HG03064 (cell line): Measurements from ENCODE around the gene STK11.

Experiments
- ATAC-seq: cut with Tn5 transposase; IDR thresholded peaks from one replicate; pipeline ENCODE4 v1.9.1; 2021; ENCODE audit warnings: low read depth; ENCODE audit not compliant: unreplicated experiment

Gene STK11

DNA sequence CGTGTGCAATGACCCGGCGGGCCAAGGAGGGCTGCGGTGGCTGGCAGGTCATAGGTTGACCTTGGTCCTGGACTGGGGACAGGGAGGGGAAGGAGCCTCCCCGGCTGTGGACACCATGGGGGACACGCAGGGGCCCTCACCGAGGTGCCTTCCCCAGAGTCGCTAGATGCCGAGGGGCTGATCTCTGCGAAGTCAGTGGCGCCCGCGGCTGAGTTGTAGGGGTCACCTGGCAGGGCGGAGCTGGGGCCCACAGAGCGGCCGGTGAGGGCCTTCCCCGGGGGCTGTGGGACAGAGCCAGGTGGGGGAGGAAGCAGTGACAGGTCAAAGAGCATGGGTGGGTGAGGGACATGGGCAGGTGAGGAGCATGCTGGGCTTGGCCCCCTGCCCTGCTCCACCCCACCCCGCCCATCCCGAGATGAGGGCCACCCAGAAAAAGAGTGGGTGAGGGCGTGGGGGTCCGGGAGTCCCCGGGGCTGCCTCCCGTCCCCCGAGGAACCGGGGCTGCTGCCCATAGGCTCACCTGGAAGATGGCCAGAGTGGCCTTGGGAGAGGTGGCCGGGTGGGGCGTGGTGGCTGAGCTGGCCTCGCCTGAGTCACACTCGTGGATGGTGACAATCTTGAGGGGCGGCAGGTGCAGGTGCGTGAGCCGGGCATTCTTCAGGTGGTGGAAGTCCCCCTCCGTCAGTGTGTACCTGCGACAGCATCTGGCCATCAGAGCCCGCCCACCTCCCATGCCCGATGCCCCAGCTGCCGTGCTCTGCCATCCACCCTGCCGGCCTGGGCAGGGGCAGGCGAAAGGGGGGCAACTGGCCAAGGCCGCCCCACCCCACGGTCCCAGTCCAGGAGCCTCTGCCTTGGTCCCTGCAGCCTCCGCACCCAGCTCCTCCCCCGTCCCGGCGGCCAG is 28.7 kb downstream of the STK11 start:
- ATAC-seq: no peak

DNA sequence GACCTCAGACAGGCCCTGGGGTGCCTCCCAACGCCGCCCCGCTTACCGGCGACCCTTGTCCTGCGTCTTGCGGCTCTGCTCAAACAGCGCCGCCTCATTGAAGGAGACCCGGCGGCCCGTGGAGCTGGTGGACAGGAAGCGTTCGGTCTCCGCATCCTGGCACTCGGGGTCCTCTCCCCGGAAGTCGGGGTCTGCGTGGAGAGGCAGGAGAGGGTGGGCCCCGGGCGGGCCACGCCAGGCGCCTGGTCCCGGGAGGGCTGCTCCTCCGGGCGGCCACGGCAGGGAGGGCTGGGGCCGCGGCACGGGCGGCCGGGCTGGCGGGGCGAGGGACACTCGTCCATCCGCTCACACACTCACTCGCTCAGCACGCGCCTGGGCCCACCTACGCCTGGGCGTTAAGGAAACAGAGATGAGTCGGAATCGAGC is 29.4 kb downstream of the STK11 start:
- no peak for ATAC-seq

DNA sequence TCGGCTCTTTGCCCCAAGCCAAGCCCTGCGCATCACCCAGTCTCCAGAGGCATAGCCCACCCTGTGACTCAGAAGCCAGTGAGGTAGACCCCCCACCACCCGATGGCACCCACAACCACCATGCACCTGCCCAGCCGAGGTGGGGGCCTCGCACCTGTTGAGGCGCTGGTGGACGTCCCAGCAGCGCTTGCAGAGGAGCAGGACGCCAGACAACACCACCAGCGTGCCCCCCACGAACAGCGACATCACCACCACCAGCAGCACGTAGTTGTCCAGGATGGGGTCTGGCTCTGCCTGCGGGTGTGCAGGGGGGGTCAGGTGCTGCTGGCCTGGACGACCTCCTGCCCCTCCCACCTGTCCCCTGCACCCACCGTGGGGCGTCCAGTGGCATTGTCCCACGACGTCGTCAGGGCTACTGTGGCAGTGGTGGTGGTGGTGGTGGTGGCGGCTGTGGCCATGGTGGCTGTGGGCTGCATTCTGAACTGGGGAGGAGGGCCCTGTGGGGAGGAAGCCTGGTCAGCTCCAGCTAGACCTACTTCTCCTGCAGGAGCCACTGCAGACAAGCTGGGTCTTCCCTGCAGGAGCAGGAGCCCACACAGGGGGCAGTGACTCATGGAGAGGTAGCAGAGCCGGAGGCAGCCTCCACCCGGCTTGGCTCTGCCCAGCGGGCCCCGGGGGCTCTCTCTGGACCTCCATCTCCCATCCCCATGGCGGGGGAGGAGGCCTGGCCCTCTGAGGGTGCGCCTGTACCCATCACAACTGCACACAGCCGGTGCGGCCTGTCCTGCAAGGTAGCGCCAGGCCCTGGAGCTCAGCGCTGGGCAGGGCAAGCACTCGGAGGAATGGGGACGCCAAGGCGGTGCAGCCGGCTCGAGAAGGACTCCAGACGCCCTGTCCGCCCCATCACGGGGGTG is 30.3 kb downstream of the STK11 start:
- ATAC-seq: no peak

DNA sequence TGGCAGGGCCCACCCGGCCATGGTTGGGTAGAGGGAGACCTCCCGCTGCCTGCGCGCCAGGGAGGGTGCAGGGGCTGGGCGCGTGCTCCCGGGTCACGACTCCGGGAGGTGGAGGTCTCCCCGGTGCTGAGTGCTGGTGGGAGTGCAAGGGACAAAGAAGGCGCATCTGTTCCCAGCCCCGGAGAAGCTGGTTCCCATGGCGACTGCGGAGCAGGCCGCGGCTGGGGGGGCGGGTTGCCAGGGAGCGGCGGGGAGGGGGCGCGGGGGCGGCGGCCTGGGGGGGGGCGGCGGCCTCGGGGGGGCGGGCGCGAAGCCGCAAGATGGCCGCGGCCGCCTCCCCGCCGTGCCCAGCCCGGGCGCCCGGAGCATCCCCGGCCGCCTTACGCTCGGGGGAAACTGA is 31.0 kb downstream of the STK11 start:
- ATAC-seq: no peak

DNA sequence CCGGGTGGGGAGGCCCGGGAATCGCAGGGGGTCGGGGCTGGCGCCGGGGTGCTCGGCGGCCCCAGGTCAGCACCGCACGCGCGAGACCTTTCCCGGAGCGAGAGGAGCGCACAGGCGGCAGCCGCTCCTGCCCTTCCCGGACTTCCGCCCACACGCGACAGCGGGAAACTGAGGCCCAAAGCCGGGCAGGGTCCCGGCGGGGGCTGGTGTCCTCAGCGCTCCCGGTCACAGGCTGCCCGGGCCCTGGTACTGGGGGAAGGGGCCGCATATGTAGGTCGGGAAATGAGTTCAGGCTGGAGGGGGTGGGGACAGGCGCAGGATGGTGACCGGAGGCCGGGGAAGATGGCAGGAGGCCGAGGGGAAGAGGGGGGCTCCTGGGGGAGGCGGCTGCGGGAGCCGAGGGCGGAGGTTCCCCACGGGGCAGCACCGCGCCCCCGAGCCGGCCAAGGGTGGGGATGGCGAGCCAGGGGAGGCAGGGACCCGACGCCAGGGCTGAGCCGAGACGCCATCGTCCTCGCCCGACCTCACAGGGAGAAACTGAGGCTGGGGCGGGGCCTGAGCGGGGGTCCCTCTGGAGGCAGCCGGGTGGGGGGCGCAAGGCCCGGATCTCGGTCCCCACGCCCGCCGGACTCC is 31.6 kb downstream of the STK11 start:
- no peak for ATAC-seq

DNA sequence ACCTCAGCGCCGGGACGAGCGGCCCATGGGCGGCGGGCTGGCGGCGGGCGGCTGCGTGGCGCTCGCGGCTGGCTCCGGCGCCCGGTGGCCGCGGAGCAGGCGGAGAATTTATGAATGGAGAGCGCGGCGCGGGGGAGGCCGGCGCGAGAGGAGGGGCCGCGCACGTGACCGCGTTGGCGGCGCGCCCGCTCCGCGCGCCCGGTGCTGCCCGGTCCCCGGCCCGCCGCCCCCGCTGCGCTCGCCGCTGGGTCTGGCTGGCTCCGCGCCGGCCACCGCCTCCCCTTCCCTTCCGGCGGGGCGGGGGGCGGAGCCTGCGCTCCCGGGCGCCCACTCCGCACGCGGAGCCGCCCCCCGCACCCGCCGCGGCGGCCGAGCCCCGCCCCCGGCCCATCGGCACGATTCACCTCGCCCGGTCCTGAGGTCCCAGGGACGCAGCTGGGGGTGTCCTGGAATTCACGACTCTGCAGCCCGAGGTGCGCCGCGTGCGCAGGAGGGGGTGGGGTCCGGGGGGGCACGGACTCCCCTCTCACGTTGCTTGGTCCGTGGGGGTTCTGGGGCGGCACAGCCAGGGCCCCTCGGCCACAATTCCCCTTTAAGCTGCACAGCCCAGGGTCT is 32.3 kb downstream of the STK11 start, which contains the start of gene CBARP:
Gene CBARP, minus strand, starts transcription at position 252 of the 615 bp plus-strand sequence. CDS start 1,905 bp downstream, outside the sequence.
- ATAC-seq: no peak

DNA sequence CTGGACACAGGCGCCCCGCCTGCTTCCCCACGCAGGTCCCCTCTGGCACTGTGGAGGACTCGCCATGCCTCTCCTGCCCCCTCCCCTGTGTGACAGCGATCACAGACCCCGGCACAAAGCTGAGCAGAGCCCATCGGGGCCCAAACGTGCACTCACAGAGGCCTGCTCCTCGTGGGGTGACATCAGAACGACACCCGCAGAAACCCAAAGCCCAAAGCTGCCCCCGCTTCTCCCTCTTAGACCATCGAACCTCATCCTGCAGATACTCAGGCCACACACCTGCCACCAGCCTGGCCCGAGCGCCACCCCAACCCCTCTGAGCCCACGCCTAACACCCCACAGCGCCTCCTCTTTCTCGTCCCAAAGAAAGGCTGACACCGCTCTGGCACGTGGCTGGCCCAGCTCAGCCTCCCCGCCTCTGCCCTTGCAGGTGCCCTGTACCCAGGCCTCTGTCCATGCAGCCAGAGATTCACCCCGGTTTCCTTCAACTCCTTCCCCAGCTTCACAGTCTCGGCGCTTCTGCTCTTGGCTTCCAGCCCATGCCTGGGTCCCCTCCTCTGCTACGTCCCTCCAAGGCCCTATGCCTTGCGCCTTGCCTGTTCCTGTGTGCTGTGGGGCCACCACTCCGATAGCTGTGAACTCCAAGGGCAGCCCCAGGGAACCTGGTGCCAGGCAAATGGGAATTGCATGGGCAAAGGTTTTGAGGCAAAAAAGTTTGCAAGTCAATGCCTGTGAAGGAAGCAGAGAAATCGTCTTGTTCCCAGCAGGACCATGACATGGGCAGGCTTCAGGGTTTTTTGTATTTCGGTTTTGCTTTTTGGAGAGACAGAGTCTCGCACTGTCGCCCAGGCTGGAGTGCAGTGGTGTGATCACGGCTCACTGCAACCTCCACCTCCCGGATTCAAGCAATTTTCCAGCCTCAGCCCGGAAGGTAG is 33.1 kb downstream of the STK11 start:
- no peak for ATAC-seq

DNA sequence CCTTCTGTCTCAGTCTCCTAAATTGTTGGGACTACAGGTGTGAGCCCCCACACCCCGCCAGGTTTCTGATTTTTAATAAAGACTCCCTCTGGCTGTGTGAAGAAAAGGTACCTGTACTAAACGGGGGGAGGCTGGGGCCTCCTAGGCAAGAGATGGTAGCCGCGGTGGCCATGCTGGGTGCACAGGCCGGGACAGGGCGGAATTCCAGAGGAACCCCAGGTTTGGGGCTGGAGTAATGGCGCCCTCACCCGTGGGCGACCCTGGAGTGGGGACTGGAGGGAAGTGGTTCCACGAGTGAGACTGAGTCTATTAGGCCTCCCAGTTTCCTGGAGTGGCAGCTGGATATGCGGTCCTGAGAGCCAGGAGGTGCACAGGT is 33.8 kb downstream of the STK11 start:
- no peak for ATAC-seq

DNA sequence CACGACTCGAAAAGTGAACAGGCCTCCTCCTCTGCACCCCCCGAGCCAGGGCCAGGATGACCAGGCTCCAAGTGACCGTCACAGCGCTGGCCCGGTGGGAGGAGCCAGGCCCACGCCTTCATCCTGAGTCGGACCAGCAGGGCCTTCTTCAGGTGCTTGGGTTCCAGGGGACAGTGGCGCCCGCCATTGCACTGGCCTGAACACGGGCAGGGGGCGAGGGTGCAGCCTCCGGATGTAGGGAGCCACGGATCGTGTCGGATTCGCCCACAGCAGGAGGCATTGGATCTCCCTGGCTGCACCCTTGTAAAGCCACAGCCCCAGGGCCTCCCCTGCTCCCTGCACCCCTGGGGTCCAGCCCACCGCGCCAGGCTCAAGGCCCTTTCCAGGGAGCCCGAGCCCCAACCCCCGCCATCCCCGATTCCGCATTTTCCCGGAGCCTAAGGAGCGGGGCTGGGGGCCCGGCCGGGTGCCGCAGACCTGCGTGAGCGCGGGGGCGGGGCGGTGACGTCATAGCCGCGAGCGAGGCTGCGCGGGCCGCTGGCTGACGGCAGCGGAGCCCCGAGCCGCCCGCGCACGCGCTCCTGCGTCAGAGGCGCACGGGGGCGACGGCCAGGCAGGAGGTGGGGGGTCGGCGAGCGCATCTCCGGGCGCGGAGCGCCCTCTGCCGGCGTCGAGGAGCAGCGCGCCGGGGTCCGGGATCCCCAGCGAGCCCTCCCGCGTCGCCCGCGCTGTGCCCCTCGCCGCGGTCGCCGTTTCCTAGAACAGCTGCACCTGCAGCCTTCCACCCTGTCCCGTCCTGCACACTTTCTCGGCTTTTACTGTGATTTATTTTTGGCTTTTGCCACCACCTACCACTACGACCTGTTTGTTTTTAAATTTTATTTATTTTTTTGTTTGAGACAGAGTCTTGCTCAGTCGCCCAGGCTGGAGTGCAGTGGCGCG is 34.5 kb downstream of the STK11 start:
- ATAC-seq: no peak

DNA sequence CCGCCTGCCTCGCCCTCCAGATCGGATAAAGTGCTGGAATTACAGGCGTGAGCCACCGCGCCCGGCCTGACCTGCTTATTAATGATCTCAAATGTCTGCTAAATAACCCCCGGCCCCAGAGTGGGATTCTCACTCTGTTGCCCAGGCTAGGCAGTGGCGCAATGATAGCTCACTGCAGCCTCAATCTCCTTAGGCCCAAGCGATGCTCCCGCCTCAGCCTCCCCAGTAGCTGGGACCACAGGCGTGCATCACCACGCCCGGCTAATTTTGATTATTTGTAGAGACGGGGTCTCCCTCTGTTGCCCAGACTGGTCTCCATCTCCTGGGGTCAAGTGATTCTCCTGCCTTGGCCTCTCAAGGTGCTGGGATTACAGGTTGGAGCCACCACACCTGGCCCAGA is 35.3 kb downstream of the STK11 start:
- ATAC-seq: no peak

DNA sequence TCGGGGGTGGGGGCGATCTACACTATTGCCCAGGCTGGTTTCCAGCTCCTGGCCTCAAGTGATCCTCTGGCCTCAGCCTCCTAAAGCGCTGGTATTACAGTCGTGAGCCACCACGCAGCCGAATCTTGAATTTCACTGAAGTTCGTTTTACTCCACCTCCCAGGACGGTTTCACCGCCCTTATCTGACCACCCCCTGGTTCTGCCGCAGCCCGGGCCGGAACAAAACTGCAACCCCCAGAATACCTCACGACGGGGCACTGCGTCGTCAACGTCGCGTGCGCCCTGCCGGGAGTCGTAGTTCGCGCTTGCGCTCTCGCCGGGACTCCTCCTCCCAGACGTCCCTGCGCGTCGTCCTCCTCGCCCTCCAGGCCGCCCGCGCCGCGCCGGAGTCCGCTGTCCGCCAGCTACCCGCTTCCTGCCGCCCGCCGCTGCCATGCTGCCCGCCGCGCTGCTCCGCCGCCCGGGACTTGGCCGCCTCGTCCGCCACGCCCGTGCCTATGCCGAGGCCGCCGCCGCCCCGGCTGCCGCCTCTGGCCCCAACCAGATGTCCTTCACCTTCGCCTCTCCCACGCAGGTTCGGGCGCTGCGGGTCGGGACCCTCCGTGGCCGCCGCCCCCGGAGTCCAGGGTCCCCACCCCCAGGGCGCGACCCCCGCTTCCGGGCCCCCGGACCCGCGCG is 36.0 kb downstream of the STK11 start, which contains the start of gene ATP5F1D:
Gene ATP5F1D, plus strand, starts transcription at position 335 of the 679 bp plus-strand sequence. Its CDS starts 100 bp downstream, at position 435.
- no peak for ATAC-seq

DNA sequence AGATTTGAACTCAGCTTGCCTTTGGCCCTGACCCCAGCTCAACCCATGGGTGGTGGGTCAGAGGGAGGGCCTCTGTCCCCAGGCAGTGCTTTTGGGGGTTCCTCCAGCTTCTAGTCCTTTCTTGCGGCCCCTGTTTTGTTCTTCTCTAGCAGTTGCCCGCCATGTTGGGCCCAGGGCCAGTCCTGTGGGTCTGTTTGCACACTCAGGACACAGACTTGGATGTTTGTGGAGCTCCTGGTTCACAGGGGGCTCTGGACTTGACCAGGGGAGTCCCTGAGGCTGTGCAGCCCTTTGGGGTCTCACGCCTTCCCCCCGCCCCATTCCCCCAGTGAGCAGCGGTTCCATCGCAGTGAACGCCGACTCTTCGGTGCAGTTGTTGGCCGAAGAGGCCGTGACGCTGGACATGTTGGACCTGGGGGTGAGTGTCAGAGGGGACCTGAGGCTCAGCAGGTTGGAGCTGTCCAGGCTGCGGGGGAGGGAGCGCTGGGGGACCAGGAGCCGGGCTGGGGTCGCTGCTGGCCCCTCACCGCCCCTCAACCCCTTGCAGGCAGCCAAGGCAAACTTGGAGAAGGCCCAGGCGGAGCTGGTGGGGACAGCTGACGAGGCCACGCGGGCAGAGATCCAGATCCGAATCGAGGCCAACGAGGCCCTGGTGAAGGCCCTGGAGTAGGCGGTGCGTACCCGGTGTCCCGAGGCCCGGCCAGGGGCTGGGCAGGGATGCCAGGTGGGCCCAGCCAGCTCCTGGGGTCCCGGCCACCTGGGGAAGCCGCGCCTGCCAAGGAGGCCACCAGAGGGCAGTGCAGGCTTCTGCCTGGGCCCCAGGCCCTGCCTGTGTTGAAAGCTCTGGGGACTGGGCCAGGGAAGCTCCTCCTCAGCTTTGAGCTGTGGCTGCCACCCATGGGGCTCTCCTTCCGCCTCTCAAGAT is 38.5 kb downstream of the STK11 start:
- no peak for ATAC-seq

DNA sequence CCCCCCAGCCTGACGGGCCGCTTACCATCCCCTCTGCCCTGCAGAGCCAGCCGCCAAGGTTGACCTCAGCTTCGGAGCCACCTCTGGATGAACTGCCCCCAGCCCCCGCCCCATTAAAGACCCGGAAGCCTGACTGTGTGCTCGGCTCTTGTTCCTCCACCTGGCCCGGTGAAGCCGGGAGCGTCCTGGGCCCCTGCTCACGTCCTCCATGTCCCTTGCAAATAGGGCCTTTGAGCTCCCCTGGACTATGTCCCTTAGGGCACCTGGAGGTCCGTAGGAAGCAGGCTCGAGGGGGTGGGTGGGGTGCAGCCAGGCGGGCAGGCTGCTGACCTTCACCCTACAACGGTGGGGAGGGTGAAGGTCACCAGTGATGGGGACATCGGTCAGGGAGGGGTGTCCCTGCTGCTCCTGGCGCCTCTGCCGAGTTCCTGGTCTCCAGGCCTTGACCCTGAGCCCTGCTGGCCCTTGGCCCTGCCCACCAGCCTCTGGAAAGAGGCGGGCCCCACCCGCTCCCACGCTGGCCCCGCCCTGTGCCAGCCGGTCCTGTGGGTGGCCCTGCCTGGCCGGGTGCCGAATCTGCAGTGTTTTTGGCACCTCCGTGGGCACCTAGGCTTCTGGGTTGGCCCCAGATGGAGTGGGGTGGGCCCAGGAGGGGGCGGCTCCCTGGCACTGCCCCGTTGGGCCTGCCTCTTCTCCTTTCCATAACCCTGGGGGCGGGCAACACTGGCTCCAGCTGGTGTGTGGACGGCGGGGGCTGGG is 39.3 kb downstream of the STK11 start:
- ATAC-seq: no peak

DNA sequence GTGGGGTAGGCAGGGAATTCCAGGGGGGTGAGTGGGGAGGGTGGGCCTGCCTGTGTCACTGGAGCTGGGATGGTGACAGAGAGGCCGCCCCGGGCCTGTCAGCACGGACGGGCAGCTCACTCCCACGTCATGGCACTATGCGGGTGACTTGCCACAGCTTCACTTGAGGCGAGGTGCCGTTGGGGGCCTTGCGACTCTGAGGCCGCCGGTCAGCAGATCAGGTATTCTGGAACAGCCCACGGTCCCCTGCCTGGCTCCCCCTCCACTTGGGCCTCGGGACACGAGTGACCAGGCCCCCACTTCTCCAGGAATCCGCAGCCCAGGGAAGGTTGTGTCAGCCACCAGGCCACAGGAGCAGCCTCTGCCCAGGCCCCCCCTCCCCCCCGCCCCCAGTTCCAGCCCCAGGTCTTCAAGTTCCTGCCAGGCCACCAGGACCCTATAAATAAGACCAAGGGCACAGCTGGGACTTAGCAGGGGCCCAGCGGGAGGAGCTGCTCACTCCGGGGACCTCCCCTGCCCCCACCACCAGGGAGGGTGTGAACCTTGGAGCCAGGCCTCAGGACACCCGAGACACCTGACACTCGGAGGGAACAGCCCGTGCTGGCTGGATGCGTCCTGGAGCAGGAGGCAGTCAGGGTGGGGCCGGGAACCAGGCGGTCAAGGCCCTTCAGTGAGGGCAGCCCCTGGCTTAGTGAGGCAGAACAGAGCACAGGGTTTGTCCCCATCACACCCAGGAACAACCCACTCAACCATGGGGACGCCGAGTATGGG is 40.1 kb downstream of the STK11 start:
- no peak for ATAC-seq
